OCI-LY3 (cell line): ENCODE results near the gene MAPKAP1.

ENCODE experiments used
- H2AFZ ChIP-seq: fragments of 200-600, 300-600 bp; shearing (Covaris generic); 2 replicates; pipeline ENCODE4 v1.6.0; 2014; ENCODE audit warnings: antibody characterized with exemption, low read depth, low read length
- H3K27ac ChIP-seq: fragments of 200-600, 300-600 bp; sonication (generic); 2 replicates; pipeline ENCODE4 v1.5.1; 2014; ENCODE audit warnings: mild to moderate bottlenecking, low read length, moderate library complexity, mixed read lengths
- H3K27me3 ChIP-seq: fragments of 200-600, 300-600 bp; sonication (generic); 2 replicates; pipeline ENCODE4 v1.6.1; 2014; ENCODE audit warnings: low read depth, low read length, mixed read lengths
- H3K36me3 ChIP-seq: fragments of 200-600, 300-600 bp; sonication (generic); replicated peaks from 2 replicates; pipeline ENCODE3; 2014; ENCODE audit warnings: low read depth, low read length, mixed read lengths
- H3K4me1 ChIP-seq: fragments of 300-600, 200-600 bp; sonication (generic); 2 replicates; pipeline ENCODE4 v1.6.1; 2014; ENCODE audit warnings: low read length, mixed read lengths
- H3K4me2 ChIP-seq: fragments of 200-600, 300-600 bp; sonication (generic); 2 replicates; pipeline ENCODE4 v1.6.1; 2014; ENCODE audit warnings: low read length, mixed read lengths
- H3K4me3 ChIP-seq: fragments of 300-600, 200-600 bp; sonication (generic); 2 replicates; pipeline ENCODE4 v1.5.1; 2014; ENCODE audit warnings: antibody characterized with exemption, mild to moderate bottlenecking, low read length, moderate library complexity
- H3K79me2 ChIP-seq: fragments of 300-600, 200-600 bp; shearing (Covaris generic); 2 replicates; pipeline ENCODE4 v1.6.1; 2014; ENCODE audit warnings: mild to moderate bottlenecking, low read length, mixed read lengths
- H3K9ac ChIP-seq: fragments of 300-600, 200-600 bp; shearing (Covaris generic); 2 replicates; pipeline ENCODE4 v1.6.0; 2014; ENCODE audit warnings: mild to moderate bottlenecking, low read length, moderate library complexity
- H3K9me3 ChIP-seq: fragments of 200-600, 300-600 bp; shearing (Covaris generic); 2 replicates; pipeline ENCODE4 v1.6.1; 2014; ENCODE audit warnings: low read length, mixed read lengths; ENCODE audit not compliant: insufficient read depth
- H4K20me1 ChIP-seq: fragments of 200-600, 300-600 bp; sonication (generic); 2 replicates; pipeline ENCODE4 v1.6.1; 2016; ENCODE audit warnings: low read length, mixed read lengths; ENCODE audit not compliant: insufficient read depth
- EZH2phosphoT487 ChIP-seq: fragments of 200-600 bp; shearing (Covaris generic); IDR thresholded peaks from 2 replicates; pipeline ENCODE4 v1.6.1; 2018; ENCODE audit warnings: antibody characterized with exemption, mixed run types, low read depth
- TF ChIP-seq, protein P1 (sequence below): fragments of 200-600, 300-600 bp; sonication (generic); IDR thresholded peaks from 2 replicates; pipeline ENCODE4 v1.5.1; 2014; ENCODE audit warnings: antibody characterized with exemption, low read length, low read depth

MAPKAP1 gene

DNA sequence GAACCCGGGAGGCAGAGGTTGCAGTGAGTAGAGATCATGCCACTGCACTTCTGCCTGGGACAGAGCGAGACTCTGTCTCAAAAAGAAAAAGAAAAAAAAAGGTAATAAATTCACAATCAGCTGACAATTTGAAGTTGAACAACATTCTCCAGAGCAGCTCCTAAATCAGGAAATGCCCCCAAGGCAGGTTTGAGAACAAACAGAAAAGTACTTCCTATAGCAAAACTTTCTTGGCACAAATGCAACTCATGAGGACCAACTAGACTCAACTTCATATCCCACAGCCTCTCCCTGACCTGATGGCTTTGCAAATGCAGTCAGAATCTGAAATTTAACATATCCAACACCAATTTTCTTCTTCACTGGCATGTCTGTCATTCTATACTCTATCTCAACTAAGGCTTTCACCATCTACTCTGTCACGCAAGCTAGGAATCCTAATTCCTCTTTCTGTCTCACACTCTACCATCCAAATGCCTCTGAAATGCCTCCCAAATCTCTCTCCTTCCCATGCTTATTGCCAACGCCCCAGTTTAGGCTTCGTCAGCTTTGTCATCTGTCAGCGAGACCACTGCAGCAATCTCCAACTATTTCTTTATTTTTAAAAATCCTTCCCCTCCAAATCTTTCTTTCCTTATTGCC is 113.3 kb downstream of the MAPKAP1 start:
- Histone ChIP-seq H3K4me2 (no peak overlapping the region), H4K20me1 (0 out of 2 replicates have a peak, but pooled peaks cover 8% of the 10 kb centered on the region), H3K4me1 (peaks cover 6% of the 10 kb centered on the region; the same call in 1 of the 2 replicates), H2AFZ (no peak overlapping the region), H3K4me3 (no peak overlapping the region), H3K27ac (no peak overlapping the region), H3K27me3 (no peaks in the 10 kb centered on the region), H3K9me3 (no peaks in the 10 kb centered on the region), H3K79me2 (peaks cover 26% of the 10 kb centered on the region), H3K9ac (no peak overlapping the region), H3K36me3 (no peaks in the 10 kb centered on the region)
- TF ChIP-seq, protein P1, sequence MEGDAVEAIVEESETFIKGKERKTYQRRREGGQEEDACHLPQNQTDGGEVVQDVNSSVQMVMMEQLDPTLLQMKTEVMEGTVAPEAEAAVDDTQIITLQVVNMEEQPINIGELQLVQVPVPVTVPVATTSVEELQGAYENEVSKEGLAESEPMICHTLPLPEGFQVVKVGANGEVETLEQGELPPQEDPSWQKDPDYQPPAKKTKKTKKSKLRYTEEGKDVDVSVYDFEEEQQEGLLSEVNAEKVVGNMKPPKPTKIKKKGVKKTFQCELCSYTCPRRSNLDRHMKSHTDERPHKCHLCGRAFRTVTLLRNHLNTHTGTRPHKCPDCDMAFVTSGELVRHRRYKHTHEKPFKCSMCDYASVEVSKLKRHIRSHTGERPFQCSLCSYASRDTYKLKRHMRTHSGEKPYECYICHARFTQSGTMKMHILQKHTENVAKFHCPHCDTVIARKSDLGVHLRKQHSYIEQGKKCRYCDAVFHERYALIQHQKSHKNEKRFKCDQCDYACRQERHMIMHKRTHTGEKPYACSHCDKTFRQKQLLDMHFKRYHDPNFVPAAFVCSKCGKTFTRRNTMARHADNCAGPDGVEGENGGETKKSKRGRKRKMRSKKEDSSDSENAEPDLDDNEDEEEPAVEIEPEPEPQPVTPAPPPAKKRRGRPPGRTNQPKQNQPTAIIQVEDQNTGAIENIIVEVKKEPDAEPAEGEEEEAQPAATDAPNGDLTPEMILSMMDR = no peak
- no peak for TF ChIP-seq EZH2phosphoT487

DNA sequence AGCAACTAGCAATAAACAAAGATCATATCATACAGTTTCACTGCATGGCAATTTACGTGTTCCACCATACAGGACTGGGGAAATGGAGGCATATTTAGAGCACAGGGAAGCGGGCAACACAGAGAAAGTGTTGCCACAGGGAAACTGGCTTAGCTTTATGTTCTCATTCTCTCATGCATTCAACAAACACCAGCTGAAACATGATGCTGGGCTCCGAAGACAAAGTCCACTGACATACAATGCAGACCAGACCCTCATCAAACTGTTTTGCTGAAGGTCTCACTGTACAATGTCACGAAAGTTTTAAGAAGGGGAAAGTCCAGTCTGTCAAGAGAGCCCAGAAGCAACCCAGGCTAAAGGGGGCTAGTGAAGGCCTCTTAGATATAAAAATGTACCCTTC is 115.1 kb downstream of the MAPKAP1 start:
- Histone ChIP-seq H3K4me3 (no peak overlapping the region), H3K27me3 (no peaks in the 10 kb centered on the region), H3K9ac (no peak overlapping the region), H3K4me2 (no peak overlapping the region), H3K9me3 (no peaks in the 10 kb centered on the region), H3K27ac (no peak overlapping the region), H3K36me3 (no peaks in the 10 kb centered on the region), H2AFZ (no peak overlapping the region), H4K20me1 (0 out of 2 replicates have a peak, but pooled peaks cover 8% of the 10 kb centered on the region), H3K79me2 (peaks cover 38% of the 10 kb centered on the region), H3K4me1 (peaks cover 12% of the 10 kb centered on the region; the same call in 1 of the 2 replicates)
- no peak for TF ChIP-seq EZH2phosphoT487
- TF ChIP-seq, protein P1 = no peak

DNA sequence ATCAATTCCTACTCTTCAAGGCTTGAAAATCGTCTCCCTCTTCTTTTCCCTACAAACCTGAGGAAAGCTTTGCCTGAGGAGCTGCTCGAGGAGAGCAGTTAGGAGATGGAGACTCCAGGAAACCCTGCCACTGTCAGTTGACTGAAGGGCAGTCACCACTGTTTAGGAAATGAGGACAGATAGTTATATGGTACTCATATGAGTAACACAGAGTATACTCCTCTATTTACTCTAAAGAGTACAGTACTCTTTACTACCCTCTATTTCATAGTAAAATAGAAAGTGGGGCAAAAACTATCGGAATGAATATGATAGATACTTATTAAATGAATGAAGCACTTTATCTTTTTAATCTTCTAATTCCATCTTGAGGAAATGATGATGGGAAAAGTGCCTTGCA is 115.8 kb downstream of the MAPKAP1 start:
- peaks cover 12% of the 10 kb centered on the region; the same call in 1 of the 2 replicates for H3K4me1 ChIP-seq
- H3K27ac ChIP-seq = no peak overlapping the region
- no peaks in the 10 kb centered on the region for H3K36me3 ChIP-seq
- H3K4me2 ChIP-seq = no peak overlapping the region
- H3K79me2 ChIP-seq = peaks cover 44% of the 10 kb centered on the region
- TF ChIP-seq, protein P1 = no peak
- no peak for TF ChIP-seq EZH2phosphoT487
- H3K9me3 ChIP-seq = no peaks in the 10 kb centered on the region
- no peak overlapping the region for H3K4me3 ChIP-seq
- 0 out of 2 replicates have a peak, but pooled peaks cover 8% of the 10 kb centered on the region for H4K20me1 ChIP-seq
- no peaks in the 10 kb centered on the region for H3K27me3 ChIP-seq
- H3K9ac ChIP-seq = no peak overlapping the region
- H2AFZ ChIP-seq = no peak overlapping the region

DNA sequence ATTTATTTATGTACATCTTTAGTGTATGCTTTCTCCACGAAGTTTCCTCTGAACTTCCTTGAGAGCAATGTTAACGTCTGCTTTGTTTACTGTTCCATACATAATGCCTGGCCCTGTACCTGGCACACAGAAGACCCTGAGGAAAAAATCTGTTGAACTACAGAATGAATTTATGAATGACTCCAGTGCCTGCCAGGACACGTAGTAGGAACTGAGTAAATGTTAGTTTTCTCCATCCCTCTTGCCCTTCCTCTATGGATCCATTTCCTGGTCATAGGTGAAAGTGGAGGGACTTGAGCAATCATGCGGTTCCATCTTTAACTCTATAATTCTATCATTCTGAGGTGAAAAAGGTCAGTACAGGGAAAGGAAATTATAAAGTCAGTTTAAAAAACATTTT is 117.7 kb downstream of the MAPKAP1 start:
- TF ChIP-seq, protein P1 = no peak
- no peak overlapping the region for H2AFZ ChIP-seq
- H3K27me3 ChIP-seq = no peaks in the 10 kb centered on the region
- H3K36me3 ChIP-seq = no peaks in the 10 kb centered on the region
- no peak overlapping the region for H3K4me2 ChIP-seq
- no peak overlapping the region for H3K4me3 ChIP-seq
- H3K9me3 ChIP-seq = no peaks in the 10 kb centered on the region
- peaks cover 12% of the 10 kb centered on the region; the same call in 1 of the 2 replicates for H3K4me1 ChIP-seq
- H3K9ac ChIP-seq = no peak overlapping the region
- H3K79me2 ChIP-seq = peaks cover 45% of the 10 kb centered on the region; the same call in 1 of the 2 replicates
- peaks cover 8% of the 10 kb centered on the region; the same call in 1 of the 2 replicates for H4K20me1 ChIP-seq
- H3K27ac ChIP-seq = no peak overlapping the region
